H1 (cell line): Measurements from ENCODE around the gene RAD51C. TPM values are rescaled to one million over a fixed set of nuclear protein-coding genes. Genes with fewer than 3 reads are reported as not detected.

Experiments
- BCL11A ChIP-seq, 2 experiments: IDR thresholded peaks; one replicate each; pipeline ENCODE4 v1.6.1; 2011; ENCODE audit warnings: low read depth in 2 of 2, low read length in 2 of 2, mild to moderate bottlenecking in 2 of 2
- MAFK ChIP-seq: IDR thresholded peaks from 2 replicates; pipeline ENCODE4 v1.6.1; 2012; ENCODE audit warnings: low read depth, mild to moderate bottlenecking, improper control_type of control experiment, low read length
- RBBP5 ChIP-seq: IDR thresholded peaks from 2 replicates; pipeline ENCODE4 v1.7.1; 2012; ENCODE audit warnings: low read depth, mild to moderate bottlenecking, inconsistent platforms, low read length, moderate library complexity, borderline replicate concordance
- RXRA ChIP-seq: IDR thresholded peaks from 2 replicates; pipeline ENCODE4 v1.6.1; 2011; ENCODE audit warnings: low read depth, mild to moderate bottlenecking, low read length, moderate library complexity; ENCODE audit not compliant: insufficient read depth
- TCF12 ChIP-seq: IDR thresholded peaks from 2 replicates; pipeline ENCODE4 v1.6.1; 2011; ENCODE audit warnings: low read depth, mild to moderate bottlenecking, low read length
- polyA plus RNA-seq, 7 experiments: library from polyadenylated mRNA; depleted of rRNA in 3 of 7; stranded (reverse) in 5 of 7; unstranded in 2 of 7; fragments of >200 nt in 5 of 7; fragments of 200-250 nt in 2 of 7; gene quantifications; 1 replicate in 5 of 7; 2 replicates in 1 of 7; 4 replicates in 1 of 7; pipeline versions ENCODE4 v1.2.1 to v1.2.3, GENCODE V29; 2011 to 2013; ENCODE audit warnings: missing spikeins in 2 of 7, mixed read lengths in 2 of 7
- total RNA-seq: library from RNA; stranded (reverse); fragmentation: NEBNext Ultra II Directional; extraction: Animal tissue kit (Norgen Biotek cat#: 25700); gene quantifications from 2 replicates; pipeline ENCODE4 v1.2.1, GENCODE V29; 2021
- TF ChIP-seq, protein P1 (sequence below): IDR thresholded peaks from 2 replicates; pipeline ENCODE4 v1.6.1; 2012; ENCODE audit warnings: inconsistent platforms

RAD51C gene
- total and polyA plus RNA-seq, 2 of the 8 experiments (the other 6 are each of a cell fraction or from before 2014, with no cell fraction given): 10.4 to 21.7 TPM

DNA sequence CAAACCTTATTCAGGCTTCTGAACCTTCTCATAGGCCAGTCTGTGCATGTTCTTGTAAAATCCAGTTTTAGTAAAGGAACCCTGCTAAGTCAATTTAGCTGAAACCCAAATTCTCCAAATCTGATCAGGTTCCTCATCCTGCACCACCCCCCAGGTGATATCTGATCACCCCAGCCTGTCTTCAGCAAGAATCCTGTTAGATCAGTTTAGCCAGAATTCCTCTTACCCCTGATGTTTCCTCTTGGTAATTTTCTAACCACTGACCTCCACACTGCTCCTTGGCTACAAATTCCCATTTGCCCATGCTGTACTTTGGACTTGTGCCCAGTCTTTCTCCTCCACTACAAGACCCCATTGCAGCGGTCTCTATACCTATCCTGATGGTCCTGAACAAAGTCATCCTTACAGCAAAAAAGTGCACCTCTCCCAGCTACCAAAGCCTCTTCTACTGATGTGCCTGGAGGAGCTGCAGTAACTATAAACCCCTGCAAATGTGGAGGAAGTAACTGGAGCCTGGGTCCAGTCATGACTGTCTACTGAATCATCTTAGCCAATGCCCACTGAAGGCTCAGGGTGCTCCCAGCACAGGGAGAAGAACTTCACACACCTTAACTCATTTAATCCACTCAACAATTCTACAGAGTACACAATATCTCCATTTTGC, 24.3 kb upstream of the RAD51C start (continued):
- TF ChIP-seq RBBP5 (no peak), RXRA (no peak), BCL11A (IDR thresholded peaks at IDR 0.05; ENCODE audit: low read depth in 2 of 2, low read length in 2 of 2) (no peak), TCF12 (no peak), MAFK (no peak)
- TF ChIP-seq, protein P1, sequence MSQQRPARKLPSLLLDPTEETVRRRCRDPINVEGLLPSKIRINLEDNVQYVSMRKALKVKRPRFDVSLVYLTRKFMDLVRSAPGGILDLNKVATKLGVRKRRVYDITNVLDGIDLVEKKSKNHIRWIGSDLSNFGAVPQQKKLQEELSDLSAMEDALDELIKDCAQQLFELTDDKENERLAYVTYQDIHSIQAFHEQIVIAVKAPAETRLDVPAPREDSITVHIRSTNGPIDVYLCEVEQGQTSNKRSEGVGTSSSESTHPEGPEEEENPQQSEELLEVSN: no peak
- TF ChIP-seq, all 59 proteins: peak for 0
